Lung (tissue), 12 donors: ENCODE data around the gene UBXN1. TPM values are rescaled to one million over a fixed set of nuclear protein-coding genes. Genes with fewer than 3 reads are reported as not detected.

Source experiments
- ATAC-seq: fragments of 200-7000 bp; cut with Tn5 transposase; one replicate; pipeline ENCODE4 v1.9.1; 2020; ENCODE audit warnings: moderate number of reproducible peaks; ENCODE audit not compliant: insufficient read depth, low FRiP score
- DNase-seq, 3 donors: peaks; one replicate each; pipeline ENCODE4 v3.0.0-alpha.2; 2013 to 2017
- H3K27ac ChIP-seq, 2 donors: one replicate each; pipeline ENCODE4 v1.5.1; 2013; ENCODE audit warnings: mild to moderate bottlenecking in 2 of 2, moderate library complexity in 2 of 2, control low read depth in 1 of 2, inconsistent platforms in 1 of 2, low read depth in 1 of 2, low read length in 1 of 2
- H3K27me3 ChIP-seq, 3 donors: one replicate each; pipeline ENCODE4 v1.5.1; 2013; ENCODE audit warnings: low read length in 2 of 3; ENCODE audit not compliant: control insufficient read depth in 3 of 3, insufficient read depth in 3 of 3
- H3K36me3 ChIP-seq, 4 donors: one replicate each; pipeline ENCODE4 v1.5.1; 2013; ENCODE audit warnings: low read length in 4 of 4, mild to moderate bottlenecking in 1 of 4, moderate library complexity in 1 of 4; ENCODE audit not compliant: control insufficient read depth in 4 of 4, insufficient read depth in 4 of 4
- H3K4me1 ChIP-seq, 5 donors: one replicate each; pipeline ENCODE4 v1.5.1; 2013; ENCODE audit warnings: low read length in 5 of 5, mild to moderate bottlenecking in 2 of 5, moderate library complexity in 1 of 5; ENCODE audit not compliant: control insufficient read depth in 5 of 5, insufficient read depth in 5 of 5
- H3K4me3 ChIP-seq: one replicate; pipeline ENCODE4 v1.5.1; 2013; ENCODE audit warnings: mild to moderate bottlenecking, control low read depth, moderate library complexity
- H3K9ac ChIP-seq, 2 donors: one replicate each; pipeline ENCODE4 v1.5.1; 2013; ENCODE audit warnings: low read length in 2 of 2, control low read depth in 1 of 2; ENCODE audit not compliant: insufficient read depth in 1 of 2
- H3K9me3 ChIP-seq, 4 donors: one replicate each; pipeline ENCODE4 v1.5.1; 2013; ENCODE audit warnings: low read length in 3 of 4, mild to moderate bottlenecking in 1 of 4, moderate library complexity in 1 of 4; ENCODE audit not compliant: control insufficient read depth in 4 of 4, insufficient read depth in 3 of 4
- WGBS, 2 donors: extraction: QIAGEN DNeasy Blood & Tissue Kit; methylation state at CpG; one replicate each; pipeline ENCODE4 v1.1.7; 2013; 5-methylcytosine and 5-hydroxymethylcytosine counted together
- polyA plus RNA-seq, 2 donors: library from polyadenylated mRNA; stranded (reverse); fragments of 200-250 nt; gene quantifications; one replicate each; pipeline ENCODE4 v1.2.1, GENCODE V29; 2013
- total RNA-seq, 2 donors: library from RNA; depleted of rRNA in 1 of 2; stranded (reverse); fragments of >200 nt in 1 of 2; gene quantifications; one replicate each; pipeline ENCODE4 v1.2.1, GENCODE V29; 2014 to 2021
- TF ChIP-seq, protein P1 (sequence below): IDR thresholded peaks from 2 replicates; pipeline ENCODE4 v1.5.1; 2012; ENCODE audit warnings: mild to moderate bottlenecking; ENCODE audit errors: control extremely low read depth, extremely low read depth
- donor health status: control.
- donor health status: control.
- donor health status: Bipolar disorder and iron deficiency.
- donor health status: healthy.
- donor health status: DM: yes; HTN: yes; CAD: no.

The UBXN1 gene
- total and polyA plus RNA-seq, 4 donors, result 54.8 to 168 (median 114) TPM

DNA sequence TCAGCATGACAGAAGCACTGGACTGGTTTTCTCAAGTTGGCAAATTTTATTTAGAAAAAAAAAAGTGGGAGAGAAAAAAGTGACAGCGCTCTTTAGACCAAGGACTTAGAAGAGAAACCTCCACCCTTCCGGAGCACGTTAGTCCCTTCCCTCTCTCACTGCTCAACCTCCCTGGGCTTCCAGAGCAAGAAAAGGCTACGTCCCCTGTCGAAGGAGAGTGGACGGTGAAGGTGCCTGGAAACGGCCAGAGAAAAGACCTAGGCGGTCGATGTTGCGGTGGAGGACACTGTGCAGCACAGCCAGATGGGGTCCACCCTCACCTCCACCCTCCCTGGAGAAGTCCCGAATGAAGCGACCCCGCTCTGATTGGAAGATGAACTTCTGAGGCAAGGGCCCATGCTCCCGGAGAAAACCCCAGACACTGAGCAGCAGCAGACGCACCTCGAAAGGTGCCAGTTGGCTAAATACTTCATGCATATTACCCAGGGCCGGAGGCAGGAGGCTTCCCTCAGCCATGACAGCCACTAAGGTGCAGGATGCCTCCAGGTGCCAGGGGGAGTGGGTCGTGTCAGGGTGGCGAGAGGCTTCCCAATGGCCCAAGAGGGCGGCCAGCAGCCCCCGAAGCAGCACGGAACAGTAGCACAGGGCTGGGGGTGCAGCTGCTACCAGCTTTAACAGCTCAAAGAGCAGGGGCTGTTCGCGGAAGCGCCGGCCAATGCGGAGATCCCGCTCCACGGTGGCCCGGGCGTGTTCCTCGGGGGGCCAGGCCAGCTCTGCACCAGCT lies 31.9 kb downstream of the UBXN1 start:
- no peak for ATAC-seq
- TF ChIP-seq, protein P1, sequence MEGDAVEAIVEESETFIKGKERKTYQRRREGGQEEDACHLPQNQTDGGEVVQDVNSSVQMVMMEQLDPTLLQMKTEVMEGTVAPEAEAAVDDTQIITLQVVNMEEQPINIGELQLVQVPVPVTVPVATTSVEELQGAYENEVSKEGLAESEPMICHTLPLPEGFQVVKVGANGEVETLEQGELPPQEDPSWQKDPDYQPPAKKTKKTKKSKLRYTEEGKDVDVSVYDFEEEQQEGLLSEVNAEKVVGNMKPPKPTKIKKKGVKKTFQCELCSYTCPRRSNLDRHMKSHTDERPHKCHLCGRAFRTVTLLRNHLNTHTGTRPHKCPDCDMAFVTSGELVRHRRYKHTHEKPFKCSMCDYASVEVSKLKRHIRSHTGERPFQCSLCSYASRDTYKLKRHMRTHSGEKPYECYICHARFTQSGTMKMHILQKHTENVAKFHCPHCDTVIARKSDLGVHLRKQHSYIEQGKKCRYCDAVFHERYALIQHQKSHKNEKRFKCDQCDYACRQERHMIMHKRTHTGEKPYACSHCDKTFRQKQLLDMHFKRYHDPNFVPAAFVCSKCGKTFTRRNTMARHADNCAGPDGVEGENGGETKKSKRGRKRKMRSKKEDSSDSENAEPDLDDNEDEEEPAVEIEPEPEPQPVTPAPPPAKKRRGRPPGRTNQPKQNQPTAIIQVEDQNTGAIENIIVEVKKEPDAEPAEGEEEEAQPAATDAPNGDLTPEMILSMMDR, result no peak

DNA sequence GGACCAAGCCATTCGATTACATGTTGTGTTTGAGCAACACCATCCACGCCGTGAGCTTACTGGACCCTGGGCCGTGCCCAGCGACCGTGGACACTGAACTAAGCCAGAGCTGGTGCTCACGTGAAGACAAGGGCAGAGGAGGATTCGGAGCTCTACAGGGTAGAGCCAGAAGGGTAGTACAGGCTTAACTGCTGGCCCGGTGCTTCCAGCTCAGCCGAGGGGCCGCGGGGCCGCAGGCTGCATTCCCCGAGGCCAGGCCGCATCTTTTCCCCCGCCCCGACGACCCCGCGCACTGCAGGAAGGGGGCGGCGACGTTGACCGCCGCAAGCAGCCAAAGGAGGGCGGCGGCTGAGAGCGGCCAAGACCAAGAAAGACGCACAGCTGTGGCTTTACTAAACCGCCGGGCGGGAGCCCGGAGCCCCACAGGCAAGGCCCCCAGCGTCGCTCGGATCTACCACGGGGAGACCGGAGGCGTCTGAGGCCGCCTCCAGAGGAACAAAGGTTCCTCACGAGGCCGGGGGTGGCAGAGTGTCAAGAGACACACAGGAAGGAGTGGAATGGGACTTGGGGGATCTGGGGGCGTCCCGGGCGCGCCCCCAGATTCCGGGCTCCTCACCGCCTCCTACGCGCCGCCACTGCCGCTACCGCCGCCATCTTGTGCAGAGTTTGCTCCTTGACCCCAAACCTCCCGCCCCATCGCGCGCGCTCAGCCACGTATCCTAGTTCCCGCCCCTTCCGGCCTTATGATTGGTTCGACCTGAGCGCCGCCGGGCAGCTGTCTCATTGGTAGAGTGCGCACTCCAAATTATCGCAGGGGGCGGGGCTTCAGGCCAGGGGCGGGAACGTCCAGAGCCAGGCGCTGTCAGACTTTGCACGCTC lies 32.7 kb downstream of the UBXN1 start, which contains the start of gene GANAB:
Gene GANAB, minus strand, starts transcription at position 668 of the 879 bp plus-strand sequence. Its CDS starts 14 bp downstream, at position 654.
- TF ChIP-seq, protein P1, result no peak
- H3K4me3 ChIP-seq, result peak within 1 kb of the TSS; percentile 81
- ATAC-seq (peak; percentile 98), DNase-seq (peak; percentile 99)
- H3K27me3 ChIP-seq, result no peaks in the 10 kb centered on the region
- peak within 1 kb of the TSS; percentile 92 for H3K27ac ChIP-seq
- H3K36me3 ChIP-seq, result peaks cover 0 to 24% (median 18%) of the 10 kb centered on the region in 4 donors
- H3K4me1 ChIP-seq, result peaks cover 0 to 14% (median 6%) of the 10 kb centered on the region in 5 donors
- no peaks in the 10 kb centered on the region for H3K9me3 ChIP-seq
- WGBS, 2 donors, result 0% methylated on average over 72 to 73 of the region's 73 CpGs
- H3K9ac ChIP-seq, result peak within 1 kb of the TSS; percentile 80 to 89

More for the DNA sequence above, 31.9 kb downstream of the UBXN1 start:
- H3K27ac ChIP-seq, result peak overlapping the region in 1 of 2 donors; percentile 55
- peaks cover 0 to 24% (median 18%) of the 10 kb centered on the region in 4 donors for H3K36me3 ChIP-seq
- H3K9me3 ChIP-seq, result no peaks in the 10 kb centered on the region
- peaks cover 0 to 20% (median 6%) of the 10 kb centered on the region in 5 donors for H3K4me1 ChIP-seq
- no peaks in the 10 kb centered on the region for H3K27me3 ChIP-seq
- 66 to 73% methylated on average over 32 of the region's 32 CpGs for WGBS, 2 donors
- DNase-seq, result no peak
- H3K9ac ChIP-seq, result peak overlapping the region in 1 of 2 donors; percentile 23
- H3K4me3 ChIP-seq, result no peak overlapping the region

DNA sequence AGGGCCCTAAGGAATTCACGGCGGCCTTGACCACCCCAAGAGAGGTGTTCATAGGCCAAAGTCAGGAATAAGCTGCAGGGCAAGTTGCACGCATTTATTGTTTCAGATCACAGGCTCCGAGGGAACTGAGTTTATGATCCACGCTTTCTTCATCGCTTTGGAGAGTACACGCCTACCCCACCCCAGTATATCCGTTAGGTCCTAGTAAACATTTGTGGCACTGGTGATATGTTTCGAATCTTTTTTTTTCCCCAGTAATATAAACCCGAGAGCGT lies 33.3 kb downstream of the UBXN1 start:
- peak overlapping the region; percentile 92 for H3K27ac ChIP-seq
- peak overlapping the region; percentile 81 for H3K4me3 ChIP-seq
- H3K4me1 ChIP-seq, result peaks cover 0 to 14% (median 6%) of the 10 kb centered on the region in 5 donors
- H3K9me3 ChIP-seq, result no peaks in the 10 kb centered on the region
- H3K9ac ChIP-seq, result peak overlapping the region; percentile 80 to 89
- no peaks in the 10 kb centered on the region for H3K27me3 ChIP-seq
- WGBS, 2 donors, result 14 to 19% methylated on average over 11 of the region's 11 CpGs
- no peak for DNase-seq
- TF ChIP-seq, protein P1, result no peak
- no peak for ATAC-seq
- peaks cover 0 to 24% (median 18%) of the 10 kb centered on the region in 4 donors for H3K36me3 ChIP-seq
